Activated naive CD8-positive, alpha-beta T cell treated with anti-CD3 and anti-CD28 coated beads, Interleukin-2, amount 10 ng/mL, durations not matched to agents 7 days and 5 days (primary cell): Measurements from ENCODE around the gene COG8. TPM values are rescaled to one million over a fixed set of nuclear protein-coding genes. Genes with fewer than 3 reads are reported as not detected.
A peak's percentile ranks its signal among the peaks of the same experiment; 100 is the strongest.
"Not testable (repeated sequence)": the region's sequence is repeated elsewhere in the genome, so short reads cannot be mapped to it uniquely, and the experiment has no call there.

Experiments used
- ATAC-seq: fragments of 150-1000 bp; cut with Tn5 transposase; one replicate; pipeline ENCODE4 v1.10.0; 2021; ENCODE audit warnings: low read depth, moderate library complexity
- POLR2A ChIA-PET: fragments of 350-600 bp; sonication (Branson Sonifier 250); formaldehyde crosslinking; loops from one replicate; lab custom pipeline; 2021; ENCODE audit warnings: antibody characterized with exemption; lab: Charles Lee
- DNase-seq: peaks from one replicate; pipeline ENCODE4 v3.0.0; 2021
- H3K27ac Mint-ChIP-seq: one replicate; pipeline ENCODE4 v1.8.0; 2022; ENCODE audit warnings: mild to moderate bottlenecking, mixed read lengths
- H3K27me3 Mint-ChIP-seq: one replicate; pipeline ENCODE4 v1.8.0; 2022; ENCODE audit warnings: mild to moderate bottlenecking, moderate library complexity, mixed read lengths
- H3K36me3 Mint-ChIP-seq: one replicate; pipeline ENCODE4 v1.8.0; 2021; ENCODE audit warnings: mild to moderate bottlenecking, mixed read lengths
- H3K4me1 Mint-ChIP-seq: one replicate; pipeline ENCODE4 v1.8.0; 2021; ENCODE audit warnings: mixed read lengths
- H3K4me3 Mint-ChIP-seq: one replicate; pipeline ENCODE4 v1.8.0; 2022; ENCODE audit warnings: mild to moderate bottlenecking, moderate library complexity, mixed read lengths
- H3K9me3 Mint-ChIP-seq: one replicate; pipeline ENCODE4 v1.8.0; 2021; ENCODE audit warnings: mixed read lengths
- total RNA-seq, 2 experiments: library from RNA; stranded (reverse); gene quantifications; one replicate each; pipeline ENCODE4 v1.2.3, GENCODE V29; 2021

Gene COG8
- total RNA-seq, 2 experiments from 2014 or later = 42.5 to 43.9 TPM

DNA sequence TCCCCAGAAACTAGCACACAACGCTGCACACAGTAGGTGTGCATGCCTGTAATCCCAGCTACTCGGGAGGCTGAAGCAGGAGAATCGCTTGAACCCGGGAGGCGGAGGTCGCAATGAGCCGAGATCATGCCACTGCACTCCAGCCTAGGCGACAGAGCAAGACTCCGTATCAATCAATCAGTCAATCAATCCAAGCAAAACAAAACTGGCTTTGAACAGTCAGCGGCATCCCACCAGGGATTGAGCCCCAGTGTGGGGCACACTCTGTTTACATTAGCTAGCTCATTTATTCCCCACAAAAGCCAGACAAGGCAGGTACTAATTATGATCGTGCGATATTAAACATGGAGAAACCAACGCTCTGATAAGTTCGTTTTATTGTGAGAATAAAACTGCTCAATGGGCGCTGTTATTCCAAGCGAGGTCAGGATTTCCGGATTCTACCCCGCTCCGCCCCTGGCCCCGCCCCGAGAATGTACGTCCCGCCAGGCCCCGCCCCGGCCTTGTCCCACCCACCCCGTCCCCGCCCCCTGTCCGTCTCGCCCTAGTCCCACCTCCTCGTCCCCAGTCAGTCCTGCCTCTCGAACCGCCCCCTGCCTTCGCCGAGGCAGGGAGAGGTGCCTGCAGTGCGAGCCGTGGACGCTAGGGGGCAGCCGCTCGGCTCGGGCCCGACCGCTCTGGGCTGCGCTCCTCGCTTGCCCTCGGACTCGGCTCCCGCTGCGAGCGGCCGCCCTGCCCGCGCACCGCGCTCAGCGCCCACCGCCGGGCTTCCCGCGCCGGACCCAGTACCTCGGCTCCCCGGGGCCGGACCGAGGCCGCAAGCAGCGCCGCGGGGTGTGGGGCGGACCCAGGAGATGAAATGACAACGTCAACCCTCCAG lies 28.5 kb downstream of the COG8 start, which contains the start of gene VPS4A:
Gene VPS4A, plus strand, starts transcription at position 698 of the 880 bp plus-strand sequence. Its CDS starts 162 bp downstream, at position 860.
- Mint-ChIP-seq H3K9me3 (no peaks in the 10 kb centered on the region), H3K27me3 (peaks cover 3% of the 10 kb centered on the region), H3K27ac (peak within 1 kb of the TSS; percentile 98), H3K4me3 (peak within 1 kb of the TSS; percentile 99), H3K4me1 (peaks cover 19% of the 10 kb centered on the region), H3K36me3 (peaks cover 17% of the 10 kb centered on the region)
- POLR2A ChIA-PET = interaction anchor here (0.6 to 3.1 kb wide), 5 partner anchors 19 to 467 kb away, joined by 3 to 19 read pairs (median 3); partner anchors contain the start of gene PDF
- DNase-seq (peak; percentile 100), ATAC-seq (peak; percentile 97)

DNA sequence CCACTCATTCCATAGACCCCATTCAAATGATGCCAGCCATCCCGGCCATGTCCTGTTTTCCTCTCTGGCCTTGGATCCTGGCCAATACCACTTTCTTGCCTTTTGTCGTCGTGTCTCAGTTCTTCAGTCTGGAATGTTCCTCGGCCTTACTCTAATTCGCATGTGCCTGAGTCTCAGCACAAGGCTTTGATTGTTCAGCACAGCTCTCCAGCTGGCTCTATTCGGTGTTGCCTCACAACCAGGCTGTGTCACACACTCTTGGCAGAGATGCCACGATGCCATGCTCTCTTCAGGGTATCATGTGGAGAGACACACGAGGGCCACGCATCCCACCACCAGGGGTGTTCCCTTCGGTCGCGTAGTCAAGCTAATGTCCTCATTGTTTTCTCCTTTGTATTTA lies 30.0 kb downstream of the COG8 start:
- no peaks in the 10 kb centered on the region for H3K9me3 Mint-ChIP-seq
- DNase-seq (no peak), ATAC-seq (no peak)
- POLR2A ChIA-PET = no interaction called here
- peaks cover 17% of the 10 kb centered on the region for H3K36me3 Mint-ChIP-seq
- H3K27ac Mint-ChIP-seq = no peak overlapping the region
- H3K27me3 Mint-ChIP-seq = peaks cover 3% of the 10 kb centered on the region
- no peak overlapping the region for H3K4me3 Mint-ChIP-seq
- H3K4me1 Mint-ChIP-seq = peaks cover 19% of the 10 kb centered on the region

DNA sequence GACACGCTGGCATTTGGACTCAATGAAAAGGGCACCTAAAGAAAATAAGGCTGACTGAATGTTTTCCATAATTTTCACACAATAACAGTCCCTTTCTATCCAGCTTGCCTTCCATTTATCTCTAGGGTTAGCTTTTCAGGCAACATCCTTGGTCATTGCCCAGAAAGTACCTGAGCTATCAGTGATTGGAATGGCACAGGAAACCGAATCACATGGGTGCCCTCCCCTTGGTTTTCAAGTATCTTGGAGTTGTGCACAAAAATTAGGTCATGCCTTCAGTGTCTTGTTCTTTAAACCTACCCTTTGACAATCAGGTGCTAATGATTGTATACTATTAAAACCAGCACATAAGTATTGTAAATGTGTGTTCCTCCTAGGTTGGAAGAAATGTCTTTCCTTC lies 31.5 kb downstream of the COG8 start:
- Mint-ChIP-seq H3K4me1 (peaks cover 12% of the 10 kb centered on the region), H3K27me3 (peaks cover 3% of the 10 kb centered on the region), H3K36me3 (peaks cover 9% of the 10 kb centered on the region), H3K9me3 (no peaks in the 10 kb centered on the region), H3K27ac (no peak overlapping the region), H3K4me3 (no peak overlapping the region)
- ATAC-seq (no peak), DNase-seq (no peak)
- POLR2A ChIA-PET = no interaction called here

DNA sequence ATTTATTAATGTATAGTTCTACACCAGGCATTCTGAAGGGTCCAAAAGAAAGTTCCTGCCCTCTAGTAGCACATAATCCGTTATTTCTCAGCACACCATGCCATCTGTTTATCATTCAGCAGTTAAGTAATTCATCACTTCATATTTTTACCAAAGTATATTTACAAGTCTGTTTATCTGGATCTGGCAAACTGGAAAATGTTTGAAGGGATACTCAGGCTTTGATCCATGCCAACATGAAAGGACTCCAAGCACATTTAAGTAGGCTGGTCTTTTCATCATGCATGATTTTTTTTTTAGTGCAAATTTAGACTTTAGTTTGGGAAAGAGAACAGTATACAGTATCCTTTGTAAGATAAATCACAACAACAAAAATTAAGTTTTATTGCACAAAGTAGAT lies 32.3 kb downstream of the COG8 start:
- Mint-ChIP-seq H3K27ac (no peak overlapping the region), H3K4me1 (peaks cover 10% of the 10 kb centered on the region), H3K36me3 (peaks cover 10% of the 10 kb centered on the region), H3K27me3 (peaks cover 3% of the 10 kb centered on the region), H3K4me3 (no peak overlapping the region), H3K9me3 (no peaks in the 10 kb centered on the region)
- no peak for ATAC-seq
- POLR2A ChIA-PET = no interaction called here
- no peak for DNase-seq

DNA sequence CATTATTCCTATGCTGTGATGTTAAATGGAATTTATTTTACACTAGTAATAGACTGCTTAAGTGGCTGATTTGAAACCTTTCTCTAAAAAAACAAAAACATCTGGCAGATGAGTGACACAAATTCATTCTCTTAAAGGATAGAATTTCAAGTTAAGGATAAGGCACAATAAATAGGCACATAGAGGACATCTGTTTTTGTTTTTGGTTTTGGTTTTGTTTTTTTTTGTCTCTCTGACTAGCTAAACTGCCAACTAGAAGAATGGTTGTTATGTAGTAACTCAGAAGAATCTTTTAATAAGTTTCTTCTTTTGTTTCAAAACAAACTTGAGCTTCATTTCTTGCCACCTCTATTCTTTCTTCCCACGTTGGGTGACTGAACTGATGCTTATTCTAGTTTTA lies 33.3 kb downstream of the COG8 start:
- Mint-ChIP-seq H3K4me3 (no peak overlapping the region), H3K27ac (no peak overlapping the region), H3K4me1 (peaks cover 7% of the 10 kb centered on the region), H3K9me3 (no peaks in the 10 kb centered on the region), H3K36me3 (peaks cover 7% of the 10 kb centered on the region), H3K27me3 (peaks cover 3% of the 10 kb centered on the region)
- no peak for ATAC-seq
- POLR2A ChIA-PET = no interaction called here
- DNase-seq = no peak

DNA sequence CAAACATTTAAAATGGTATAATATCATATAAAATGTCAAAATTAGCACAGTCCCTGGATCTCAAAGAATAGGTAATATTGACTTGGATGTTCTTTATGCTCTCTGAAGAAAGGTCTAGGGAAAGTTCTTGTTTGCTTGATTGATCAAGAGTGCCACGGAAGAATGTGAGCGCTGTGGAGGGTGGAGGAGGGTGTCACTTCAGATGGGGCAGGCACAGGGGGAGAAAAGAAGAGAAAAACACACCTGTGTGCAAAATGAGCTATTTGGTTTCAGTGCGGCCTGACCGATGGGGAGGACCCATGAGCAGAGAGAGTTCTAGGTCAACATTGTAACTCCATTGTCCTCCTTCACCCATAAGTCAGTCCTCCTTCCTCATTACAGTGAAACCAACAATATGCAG lies 37.1 kb downstream of the COG8 start:
- H3K36me3 Mint-ChIP-seq = peaks cover 6% of the 10 kb centered on the region
- no peak for DNase-seq
- no peak overlapping the region for H3K27ac Mint-ChIP-seq
- ATAC-seq = no peak
- POLR2A ChIA-PET = no interaction called here
- H3K27me3 Mint-ChIP-seq = peaks cover 1% of the 10 kb centered on the region
- H3K4me1 Mint-ChIP-seq = no peaks in the 10 kb centered on the region
- no peaks in the 10 kb centered on the region for H3K9me3 Mint-ChIP-seq
- H3K4me3 Mint-ChIP-seq = no peak overlapping the region

DNA sequence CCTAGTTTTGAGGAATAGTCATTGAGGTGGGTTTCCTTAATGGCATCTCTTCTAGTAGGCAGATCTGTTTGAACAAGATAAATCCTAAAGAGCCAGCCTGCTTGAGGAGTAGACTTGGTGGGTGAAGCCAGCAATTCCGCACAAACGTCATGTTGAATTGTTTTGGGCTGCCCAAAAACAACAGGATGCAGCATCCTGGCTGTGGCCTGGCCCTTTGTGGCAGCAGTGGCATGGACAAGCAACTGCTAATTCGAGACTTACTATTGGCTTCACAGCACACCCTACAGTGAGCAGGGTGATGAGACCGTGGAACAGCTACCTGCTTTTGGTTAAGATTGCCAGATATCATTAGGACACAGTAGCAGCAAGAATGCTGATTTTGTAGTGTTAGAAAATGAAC lies 37.5 kb downstream of the COG8 start:
- POLR2A ChIA-PET = no interaction called here
- Mint-ChIP-seq H3K36me3 (peaks cover 6% of the 10 kb centered on the region), H3K27me3 (no peaks in the 10 kb centered on the region), H3K4me1 (no peaks in the 10 kb centered on the region), H3K9me3 (no peaks in the 10 kb centered on the region), H3K27ac (no peak overlapping the region), H3K4me3 (no peak overlapping the region)
- ATAC-seq = no peak
- no peak for DNase-seq

DNA sequence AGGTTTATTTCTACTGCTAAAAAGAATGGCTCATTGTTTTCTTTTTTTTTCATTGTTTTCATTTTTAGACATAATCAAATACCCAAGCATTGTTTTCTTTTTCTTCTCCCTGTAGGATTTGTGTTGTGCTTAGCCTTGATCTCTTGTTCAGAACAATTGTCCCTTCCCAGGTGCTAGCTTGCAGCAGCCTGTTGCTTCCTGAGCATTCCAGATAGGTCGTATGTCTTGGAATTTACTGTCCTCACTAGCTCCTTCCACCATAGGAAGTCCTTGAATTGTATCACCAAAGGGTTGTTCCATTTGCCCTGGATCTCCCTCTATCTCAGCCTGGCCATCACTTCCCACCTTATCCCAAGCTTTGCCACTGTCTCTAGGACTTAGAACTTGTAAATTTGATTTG lies 38.2 kb downstream of the COG8 start:
- H3K27me3 Mint-ChIP-seq = no peaks in the 10 kb centered on the region
- no peak overlapping the region for H3K4me3 Mint-ChIP-seq
- H3K9me3 Mint-ChIP-seq = no peaks in the 10 kb centered on the region
- H3K36me3 Mint-ChIP-seq = peaks cover 6% of the 10 kb centered on the region
- DNase-seq = no peak
- H3K27ac Mint-ChIP-seq = no peak overlapping the region
- ATAC-seq = no peak
- POLR2A ChIA-PET = no interaction called here
- no peaks in the 10 kb centered on the region for H3K4me1 Mint-ChIP-seq

DNA sequence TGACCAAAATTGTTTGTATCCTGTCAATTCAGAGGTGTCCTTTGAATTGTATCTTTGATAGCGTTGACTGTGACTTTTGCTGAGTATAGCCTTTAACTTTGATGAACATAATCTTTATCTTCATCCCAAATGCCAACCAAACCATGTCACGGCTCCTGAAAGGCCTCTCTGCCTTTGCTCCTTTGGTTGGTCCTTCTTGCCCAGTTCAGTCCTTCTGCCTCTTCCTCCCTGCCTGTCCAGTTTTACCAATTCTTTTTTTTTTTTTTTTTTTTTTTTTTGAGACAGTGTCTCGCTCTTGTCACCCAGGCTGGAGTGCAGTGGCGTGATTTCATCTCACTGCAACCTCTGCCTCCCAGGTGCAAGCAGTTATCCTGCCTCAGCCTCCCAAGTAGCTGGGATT lies 41.1 kb downstream of the COG8 start:
- Mint-ChIP-seq H3K9me3 (no peaks in the 10 kb centered on the region), H3K4me1 (no peaks in the 10 kb centered on the region), H3K27ac (no peak overlapping the region), H3K27me3 (no peaks in the 10 kb centered on the region), H3K36me3 (peaks cover 5% of the 10 kb centered on the region), H3K4me3 (no peak overlapping the region)
- POLR2A ChIA-PET = no interaction called here
- DNase-seq = no peak
- no peak for ATAC-seq

DNA sequence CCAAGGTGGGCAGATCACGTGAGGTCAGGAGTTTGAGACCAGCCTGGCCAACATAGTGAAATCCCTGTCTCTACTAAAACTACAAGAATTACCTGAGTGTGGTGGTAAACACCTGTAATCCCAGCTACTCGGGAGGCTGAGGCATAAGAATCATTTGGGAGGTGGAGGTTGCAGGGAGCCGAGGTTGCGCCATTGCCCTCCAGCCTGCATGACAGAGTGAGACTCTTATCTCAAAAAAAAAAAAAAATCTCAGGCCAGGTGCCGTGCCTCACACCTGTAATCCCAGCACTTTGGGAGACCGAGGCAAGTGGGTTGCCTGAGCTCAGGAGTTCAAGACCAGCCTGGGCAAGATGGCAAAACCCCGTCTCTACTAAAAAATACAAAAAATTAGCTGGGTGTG lies 42.6 kb downstream of the COG8 start:
- not testable (repeated sequence) for H3K9me3 Mint-ChIP-seq, H3K27me3 Mint-ChIP-seq
- POLR2A ChIA-PET = interaction anchor here (0.7 kb wide), 1 partner anchor 9 kb away, joined by 7 read pairs; no protein-coding TSS in a partner anchor

DNA sequence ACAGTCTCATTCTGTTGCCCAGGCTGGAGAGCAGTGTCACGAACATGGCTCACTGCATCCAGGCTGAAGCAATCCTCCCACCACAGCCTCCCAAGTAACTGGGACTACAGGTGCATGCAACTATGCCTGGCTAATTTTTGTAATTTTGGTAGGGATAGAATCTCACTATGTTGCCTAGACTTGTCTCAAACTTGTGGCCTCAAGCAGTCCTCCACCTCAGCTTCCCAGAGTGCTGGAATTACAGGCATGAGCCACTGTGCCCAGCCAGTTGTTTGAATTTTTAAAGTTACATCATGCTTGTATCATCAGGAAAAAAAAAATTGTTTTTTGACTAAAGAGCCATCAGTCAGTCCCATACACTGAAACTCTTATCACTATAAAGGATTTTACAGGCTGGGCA lies 45.3 kb downstream of the COG8 start:
- Mint-ChIP-seq H3K4me3 (no peak overlapping the region), H3K9me3 (no peaks in the 10 kb centered on the region), H3K27me3 (no peaks in the 10 kb centered on the region), H3K27ac (no peak overlapping the region), H3K4me1 (no peaks in the 10 kb centered on the region), H3K36me3 (no peaks in the 10 kb centered on the region)
- POLR2A ChIA-PET = no interaction called here
- ATAC-seq (no peak), DNase-seq (no peak)

More for the DNA sequence above, 42.6 kb downstream of the COG8 start:
- H3K27ac Mint-ChIP-seq, H3K36me3 Mint-ChIP-seq, H3K4me3 Mint-ChIP-seq, DNase-seq, ATAC-seq, H3K4me1 Mint-ChIP-seq: not testable (repeated sequence)

DNA sequence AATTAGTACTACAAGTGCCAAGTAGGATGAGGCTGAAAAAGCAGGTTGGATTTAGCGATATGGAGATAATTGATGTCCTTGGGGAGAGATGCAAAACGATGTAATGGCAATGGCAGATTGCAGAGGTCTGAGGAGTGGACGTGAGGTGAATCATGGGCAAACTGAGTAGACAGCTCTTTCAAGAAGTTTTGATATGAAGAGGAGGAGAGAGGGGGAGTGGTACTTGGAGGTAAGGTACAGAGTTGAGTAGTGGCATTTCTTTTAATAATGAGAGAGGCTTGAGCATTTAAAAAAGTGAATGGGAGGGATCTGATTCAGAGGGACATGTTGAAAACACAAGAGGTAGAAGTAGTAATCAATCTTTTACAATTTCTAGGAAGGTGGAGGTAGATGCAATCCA lies 46.0 kb downstream of the COG8 start:
- Mint-ChIP-seq H3K36me3 (no peaks in the 10 kb centered on the region), H3K4me3 (no peak overlapping the region), H3K4me1 (no peaks in the 10 kb centered on the region), H3K27me3 (no peaks in the 10 kb centered on the region), H3K9me3 (no peaks in the 10 kb centered on the region), H3K27ac (no peak overlapping the region)
- ATAC-seq = no peak
- DNase-seq = no peak
- POLR2A ChIA-PET = interaction anchor here (0.6 kb wide), 1 partner anchor 142 kb away, joined by 3 read pairs; no protein-coding TSS in a partner anchor

DNA sequence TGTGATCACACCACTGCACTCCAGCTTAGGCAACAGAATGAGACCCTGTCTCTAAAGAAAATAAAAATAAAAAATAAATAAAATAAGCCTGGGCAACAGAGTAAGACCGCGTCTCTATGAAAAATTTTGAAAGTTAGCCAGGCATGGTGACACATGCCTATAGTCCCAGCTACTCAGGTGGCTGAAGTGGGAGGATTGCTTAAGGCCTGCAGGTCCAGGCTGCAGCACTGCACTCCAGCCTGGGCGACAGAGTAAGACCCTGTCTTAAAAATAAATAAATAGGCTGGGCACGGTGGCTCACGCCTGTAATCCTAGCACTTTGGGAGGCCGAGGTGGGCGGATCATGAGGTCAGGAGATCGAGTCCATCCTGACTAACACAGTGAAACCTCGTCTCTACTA lies 47.7 kb downstream of the COG8 start:
- POLR2A ChIA-PET = interaction anchor here (0.6 kb wide), 1 partner anchor 19 kb away, joined by 3 read pairs; no protein-coding TSS in a partner anchor
- H3K36me3 Mint-ChIP-seq, H3K4me3 Mint-ChIP-seq, H3K27me3 Mint-ChIP-seq, H3K9me3 Mint-ChIP-seq, DNase-seq, H3K4me1 Mint-ChIP-seq, ATAC-seq, H3K27ac Mint-ChIP-seq: not testable (repeated sequence)
